ENCODE measurements around the gene ACBD7.

The ACBD7 gene

DNA sequence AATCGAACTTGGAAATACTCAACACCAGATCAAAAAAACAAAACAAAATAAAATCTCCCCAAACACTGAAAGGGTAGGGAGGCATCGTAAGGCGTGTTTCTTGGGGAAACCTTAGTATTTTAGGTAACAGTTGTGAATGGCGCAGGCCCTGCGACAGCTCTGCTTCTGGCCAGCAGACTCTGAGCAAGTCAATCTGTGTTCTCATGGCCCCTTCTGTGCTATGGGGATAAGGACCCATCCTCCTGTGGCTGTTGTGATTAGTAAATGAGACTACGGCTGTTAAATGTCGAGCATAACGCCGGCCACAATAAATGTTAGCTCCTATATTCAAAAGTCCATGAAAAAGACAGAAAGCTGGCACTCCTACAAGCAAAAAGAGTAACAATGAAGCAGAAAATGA is 35.6 kb upstream of the ACBD7 start:
- no peak for TF ChIP-seq CTCF (IDR thresholded peaks at IDR 0.05)
- Histone ChIP-seq H3K27ac (no peak overlapping the region), H3K4me3 (no peak overlapping the region)
- no peak for DNase-seq (ENCODE audit: low spot score)

DNA sequence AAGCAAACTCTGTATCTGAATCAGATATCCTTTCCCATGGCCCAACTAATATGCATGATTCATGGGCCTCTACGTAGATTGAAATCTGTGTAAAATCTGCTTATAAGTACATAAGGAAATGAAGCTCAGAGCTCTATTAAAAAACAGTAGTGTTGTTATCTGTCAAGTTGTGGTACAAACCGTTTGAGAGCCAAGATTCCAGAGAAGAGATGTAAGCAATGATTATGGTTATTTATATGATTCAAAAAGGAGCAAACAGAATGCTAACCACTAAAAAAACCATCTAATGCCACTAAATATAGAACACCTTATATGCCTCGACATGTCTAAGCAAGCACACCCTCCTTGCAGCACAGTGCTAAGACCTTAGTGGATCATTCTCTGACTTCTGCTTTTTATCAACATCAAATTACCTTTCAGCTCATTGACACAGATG is 35.2 kb upstream of the ACBD7 start:
- no peak for TF ChIP-seq CTCF (IDR thresholded peaks at IDR 0.05)
- Histone ChIP-seq H3K27ac (no peak overlapping the region), H3K4me3 (no peak overlapping the region)
- no peak for DNase-seq (ENCODE audit: low spot score)

DNA sequence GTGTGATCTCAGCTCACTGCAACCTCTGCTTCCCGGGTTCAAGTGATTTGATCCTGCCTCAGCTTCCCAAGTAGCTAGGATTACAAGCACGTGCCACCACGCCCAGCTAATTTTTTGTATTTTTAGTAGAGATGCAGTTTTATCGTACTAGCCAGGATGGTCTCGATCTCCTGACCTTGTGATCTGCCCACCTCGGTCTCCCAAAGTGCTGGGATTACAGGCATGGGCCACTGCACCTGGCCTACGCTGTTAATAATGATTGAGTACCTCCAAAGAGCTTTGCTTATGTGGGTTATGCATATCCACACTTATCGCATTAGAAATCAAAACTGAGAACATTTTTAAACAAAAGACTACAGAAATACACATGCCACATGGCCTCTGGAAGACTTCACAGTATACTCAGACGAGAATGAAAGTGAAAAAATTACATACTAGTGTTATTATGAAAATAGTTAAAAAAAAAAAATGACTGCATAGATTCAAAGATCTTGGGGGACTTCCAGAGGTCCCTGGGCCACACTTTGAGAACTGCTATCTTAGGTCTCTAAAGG is 34.0 kb upstream of the ACBD7 start:
- H3K4me3 ChIP-seq = no peak overlapping the region
- no peak for TF ChIP-seq CTCF (IDR thresholded peaks at IDR 0.05)
- no peak for DNase-seq (ENCODE audit: low spot score)
- no peak overlapping the region for H3K27ac ChIP-seq

- no peak for TF ChIP-seq CTCF (IDR thresholded peaks at IDR 0.05)
- Histone ChIP-seq H3K4me3 (no peak overlapping the region), H3K27ac (no peak overlapping the region)
- no peak for DNase-seq (ENCODE audit: low spot score)
These were observed 33.1 kb upstream of the ACBD7 start for GRCh38 chr10:15121707-15122106.

DNA sequence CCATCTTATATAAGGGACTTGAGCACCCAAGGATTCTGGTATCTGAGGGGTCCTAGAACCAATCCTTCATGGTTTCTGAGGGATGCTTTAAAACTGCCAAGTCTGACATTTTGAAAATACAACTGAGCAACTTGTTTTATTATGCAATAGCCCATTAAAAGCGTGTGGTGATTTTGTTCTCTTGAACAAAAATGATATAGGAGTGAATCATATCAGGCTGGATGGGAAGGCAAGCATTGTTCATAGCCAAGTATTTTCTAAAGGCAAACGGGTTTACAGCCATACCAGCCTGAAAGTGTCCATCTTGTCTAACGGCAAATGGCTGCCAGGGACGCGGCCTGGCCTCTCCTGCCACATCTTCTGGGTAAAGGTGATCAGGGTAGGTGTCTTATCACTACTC is 31.9 kb upstream of the ACBD7 start:
- H3K4me3 ChIP-seq = no peak overlapping the region
- no peak for DNase-seq (ENCODE audit: low spot score)
- no peak overlapping the region for H3K27ac ChIP-seq
- TF ChIP-seq CTCF (IDR thresholded peaks at IDR 0.05) = no peak

GRCh38 chr10:15118615-15119014 is 30.0 kb upstream of the ACBD7 start:
- H3K4me3 ChIP-seq = no peak overlapping the region
- DNase-seq (ENCODE audit: low spot score) = no peak
- no peak overlapping the region for H3K27ac ChIP-seq
- no peak for TF ChIP-seq CTCF (IDR thresholded peaks at IDR 0.05)

GRCh38 chr10:15116225-15116624 is 27.6 kb upstream of the ACBD7 start:
- no peak for DNase-seq (ENCODE audit: low spot score)
- H3K27ac ChIP-seq = no peak overlapping the region
- no peak for TF ChIP-seq CTCF (IDR thresholded peaks at IDR 0.05)
- H3K4me3 ChIP-seq = no peak overlapping the region
